Activated CD8-positive, alpha-beta memory T cell treated with anti-CD3 and anti-CD28 coated beads, Interleukin-2, amount 50 U/mL, for 48 hours (primary cell): Measurements from ENCODE around the gene FTCDNL1.
A peak's percentile ranks its signal among the peaks of the same experiment; 100 is the strongest.

Experiments
- DNase-seq: peaks from one replicate; pipeline ENCODE4 v3.0.0-alpha.2; 2020

FTCDNL1 gene

DNA sequence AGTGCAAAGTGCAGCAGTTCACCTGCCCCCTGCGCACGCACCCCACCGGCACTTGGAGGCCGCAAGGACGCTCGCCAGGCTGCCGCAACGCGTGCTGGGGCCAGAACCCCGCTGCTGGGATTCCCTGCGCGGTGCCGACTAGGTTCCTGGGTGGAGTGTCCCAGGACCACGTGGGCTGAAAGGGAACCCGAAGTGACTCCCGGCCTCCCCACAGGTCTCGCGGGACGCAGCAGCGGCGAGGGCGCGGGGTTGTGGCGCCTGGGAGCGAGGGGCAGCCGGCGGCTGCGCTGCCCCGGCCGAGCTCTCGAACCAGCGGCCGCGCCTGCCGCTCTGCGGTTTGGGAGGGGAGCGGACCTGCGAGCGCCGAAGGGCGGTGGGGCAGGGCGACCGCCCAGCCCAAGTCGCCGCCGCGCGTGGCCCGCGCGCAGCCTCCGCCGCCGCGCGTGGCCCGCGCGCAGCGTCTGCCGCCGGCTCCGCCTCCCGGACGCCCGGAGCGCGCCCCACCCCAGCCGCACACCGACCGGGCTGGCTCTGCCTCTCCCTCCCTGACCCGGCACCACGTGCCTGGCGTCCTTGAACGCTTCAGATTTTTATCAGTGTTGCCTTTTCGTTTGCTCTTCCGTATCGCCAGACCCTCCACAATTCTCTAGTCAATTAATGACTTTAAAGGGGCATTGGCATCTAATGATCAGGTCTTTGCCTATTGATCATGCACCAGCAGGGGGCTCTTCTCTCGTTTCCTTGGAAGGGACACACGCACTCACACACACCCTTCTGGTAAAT lies at the start of gene FTCDNL1:
Gene FTCDNL1, minus strand, starts transcription at position 475 of the 783 bp plus-strand sequence. CDS start 2,230 bp downstream, outside the sequence.
- peak; percentile 84 for DNase-seq

DNA sequence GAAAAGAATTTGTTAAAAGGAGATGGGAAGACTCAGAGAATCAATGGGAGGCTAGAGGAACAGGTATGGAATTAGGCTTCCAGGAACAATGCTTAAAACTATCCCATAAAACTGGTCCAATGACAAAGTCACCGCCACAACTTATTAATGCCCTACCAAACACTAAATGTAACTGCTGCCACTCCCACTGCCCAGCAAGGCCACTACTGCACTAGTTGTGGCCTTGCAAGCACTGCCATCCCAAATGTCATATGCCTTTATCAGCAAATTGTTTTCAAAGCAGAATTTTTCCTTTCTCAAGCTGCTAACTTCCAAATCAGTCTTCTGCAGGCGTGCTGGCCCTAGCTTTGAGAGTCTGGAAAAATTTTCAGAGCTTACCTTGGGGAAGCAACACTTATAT lies 45.6 kb upstream of the FTCDNL1 start:
- no peak for DNase-seq

- no peak for DNase-seq
Observed at GRCh38 chr2:199895406-199895805, 44.4 kb upstream of the FTCDNL1 start.

GRCh38 chr2:199883474-199884212 lies 32.7 kb upstream of the FTCDNL1 start:
- DNase-seq: no peak

GRCh38 chr2:199882667-199883066 lies 31.7 kb upstream of the FTCDNL1 start:
- no peak for DNase-seq

- no peak for DNase-seq
Observed at GRCh38 chr2:199875400-199875799, 24.4 kb upstream of the FTCDNL1 start.

- no peak for DNase-seq
Observed at GRCh38 chr2:199874209-199874608, 23.2 kb upstream of the FTCDNL1 start.

DNA sequence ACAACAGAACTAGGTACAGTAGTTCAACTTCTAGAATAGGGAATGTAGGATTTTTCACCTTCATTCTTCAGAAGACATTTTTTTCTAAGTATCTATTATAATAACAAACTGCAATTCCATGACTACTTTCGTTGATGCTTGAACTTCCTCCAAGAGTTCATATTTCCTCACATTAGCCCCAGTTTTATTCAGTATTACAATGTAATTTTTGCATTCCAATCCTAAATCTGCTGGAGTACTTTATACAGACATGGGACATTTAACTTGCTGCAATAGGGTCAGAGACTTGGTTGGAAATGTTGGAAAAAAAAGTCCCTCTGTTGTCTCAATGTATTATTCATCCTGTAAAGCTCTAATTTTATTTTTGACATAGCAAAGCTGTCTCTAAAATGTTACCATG lies 19.6 kb upstream of the FTCDNL1 start:
- no peak for DNase-seq

DNA sequence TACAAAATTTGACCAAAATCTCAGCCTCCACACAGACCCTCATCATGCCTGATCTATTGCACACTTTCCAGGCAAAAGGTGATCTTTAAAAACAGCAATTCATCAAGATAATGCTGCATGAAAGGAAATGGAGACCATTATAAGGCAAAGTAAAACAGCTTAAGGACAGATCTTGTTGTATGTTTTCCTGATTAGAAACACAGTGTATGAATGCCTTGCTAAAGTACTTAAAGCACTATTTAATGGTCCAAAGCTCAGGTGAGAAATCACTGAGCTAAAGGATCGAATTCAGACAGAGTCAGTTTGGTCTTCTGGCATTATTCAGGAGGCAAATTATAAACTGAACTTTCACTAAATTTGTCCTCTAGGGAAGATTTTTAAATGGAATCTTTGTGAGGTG lies 18.7 kb upstream of the FTCDNL1 start:
- DNase-seq: no peak

- no peak for DNase-seq
Observed at GRCh38 chr2:199869227-199869541, 18.2 kb upstream of the FTCDNL1 start.

DNA sequence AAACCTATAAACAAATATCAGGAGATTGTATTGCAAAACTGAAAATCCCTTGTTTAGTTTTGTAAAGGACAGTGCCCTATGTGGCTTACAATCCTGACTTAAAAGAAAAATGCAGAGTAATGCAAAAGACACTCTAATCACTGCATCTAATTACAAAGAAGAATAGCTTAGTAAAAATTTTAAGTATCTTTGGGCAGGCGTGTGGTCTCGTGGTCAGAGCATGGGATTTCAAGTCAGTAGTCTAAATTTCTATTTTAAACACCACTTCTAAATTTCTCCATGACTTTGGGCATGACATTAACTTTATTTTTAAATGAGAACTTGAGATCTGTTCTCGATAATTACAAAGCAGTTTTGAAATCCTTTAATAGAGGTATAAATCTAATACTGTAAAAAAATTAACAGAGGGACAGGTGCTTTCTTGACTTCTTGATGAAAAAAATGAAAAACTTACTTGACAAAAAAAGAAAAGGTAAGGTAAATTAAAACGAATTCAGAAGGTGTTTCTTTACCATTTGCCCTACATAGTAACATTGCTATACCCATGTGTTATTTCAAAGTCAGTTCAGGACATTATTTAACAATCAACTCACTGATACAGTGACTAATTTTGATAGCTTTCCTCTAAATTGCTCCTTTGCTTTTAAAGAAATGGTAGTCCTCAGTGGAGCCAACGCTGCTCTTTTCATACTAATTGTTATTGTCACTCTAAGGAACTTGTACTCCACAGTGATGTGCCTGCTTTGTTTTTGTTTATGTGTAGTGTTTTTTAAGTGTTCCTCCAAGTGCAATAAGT lies 17.6 kb upstream of the FTCDNL1 start:
- DNase-seq: no peak

DNA sequence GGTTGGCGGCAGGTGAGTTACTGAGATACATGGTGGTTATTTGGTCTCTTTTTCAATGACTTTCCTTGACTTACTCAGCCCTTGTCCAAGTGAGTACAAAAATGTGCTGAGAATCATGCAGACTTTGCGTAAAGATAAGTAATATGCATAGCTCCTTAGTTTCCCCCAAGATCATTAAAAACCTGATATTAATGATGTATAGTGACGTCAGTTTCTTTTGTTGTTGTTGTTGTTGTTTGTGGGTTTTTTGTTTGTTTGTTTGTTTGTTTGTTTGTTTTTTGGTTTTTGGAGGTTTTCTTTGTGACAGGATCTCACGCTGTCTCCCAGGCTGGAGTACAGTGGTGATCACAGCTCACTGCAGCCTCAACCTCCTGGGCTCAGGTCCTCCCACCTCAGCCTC lies 14.9 kb upstream of the FTCDNL1 start:
- no peak for DNase-seq

GRCh38 chr2:199862788-199863187 lies 11.8 kb upstream of the FTCDNL1 start:
- DNase-seq: no peak

GRCh38 chr2:199861132-199861774 lies 10.3 kb upstream of the FTCDNL1 start:
- DNase-seq: no peak

GRCh38 chr2:199855812-199856211 lies 4.8 kb upstream of the FTCDNL1 start:
- DNase-seq: no peak

GRCh38 chr2:199851883-199852282 lies 891 bp upstream of the FTCDNL1 start:
- DNase-seq: no peak

DNA sequence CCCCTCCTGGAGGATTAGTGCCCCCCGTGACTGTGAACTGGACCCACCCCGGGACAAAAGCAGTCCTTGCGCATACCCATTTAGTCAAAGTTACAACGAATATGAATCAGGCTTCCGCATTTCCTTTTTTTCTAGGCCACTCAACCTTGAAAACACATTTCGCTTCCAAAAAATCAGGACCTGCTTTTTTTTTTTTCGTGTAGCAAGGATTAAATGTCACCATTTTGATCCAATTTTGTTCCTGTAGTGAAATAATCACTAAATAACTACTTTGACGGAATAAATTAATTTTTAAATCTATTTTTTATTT lies 464 bp upstream of the FTCDNL1 start:
- no peak for DNase-seq

- no peak for DNase-seq
Observed at GRCh38 chr2:199850218-199850717, 724 bp downstream of the FTCDNL1 start.

DNA sequence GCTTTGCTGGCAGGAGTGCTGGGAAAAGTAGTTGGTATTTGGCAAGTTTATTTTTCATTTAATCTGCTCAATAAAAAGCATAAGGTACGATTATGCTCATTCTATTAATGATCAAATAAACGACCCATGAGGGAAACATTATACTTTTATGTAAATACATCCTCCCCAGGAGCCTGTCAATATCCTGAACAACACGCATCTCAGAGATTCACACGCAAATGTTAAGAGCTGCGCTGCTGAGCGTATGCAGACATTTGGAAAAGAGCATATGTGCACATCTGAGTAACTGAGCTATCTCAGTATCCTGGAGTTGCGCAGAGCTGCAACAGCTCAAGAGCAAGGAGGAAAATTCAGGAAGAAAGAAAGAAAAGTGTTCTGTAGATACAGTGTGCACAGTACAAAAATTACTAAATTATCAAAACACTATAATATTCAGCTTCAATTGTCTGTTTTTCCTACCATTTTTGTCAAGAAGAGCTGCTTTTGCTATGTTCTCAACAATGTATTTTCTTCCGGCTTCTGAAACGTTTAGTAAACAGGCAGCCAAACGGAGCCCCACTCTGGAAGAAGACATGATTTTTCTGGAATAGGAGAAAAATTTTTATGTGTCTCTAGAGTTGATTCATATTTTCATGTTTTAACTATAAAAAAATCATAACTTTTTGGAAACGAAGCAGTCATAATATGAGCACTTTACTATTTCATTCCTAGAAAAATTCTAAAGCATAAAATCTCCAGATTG lies 2.4 kb downstream of the FTCDNL1 start:
- no peak for DNase-seq

GRCh38 chr2:199847181-199847864 lies 3.7 kb downstream of the FTCDNL1 start:
- DNase-seq: no peak

GRCh38 chr2:199842631-199843395 lies 8.2 kb downstream of the FTCDNL1 start:
- no peak for DNase-seq
